Activated T-helper 1 cell treated with Interleukin-2 at 50 U/mL for 16 hours (primary cell): Measurements from ENCODE around the gene GOLGA6L25.
"Not testable (repeated sequence)": the region's sequence is repeated elsewhere in the genome, so short reads cannot be mapped to it uniquely, and the experiment has no call there.

Experiments
- DNase-seq: peaks from one replicate; pipeline ENCODE4 v3.0.0-alpha.2; 2020; ENCODE audit warnings: low read depth

The GOLGA6L25 gene, protein sequence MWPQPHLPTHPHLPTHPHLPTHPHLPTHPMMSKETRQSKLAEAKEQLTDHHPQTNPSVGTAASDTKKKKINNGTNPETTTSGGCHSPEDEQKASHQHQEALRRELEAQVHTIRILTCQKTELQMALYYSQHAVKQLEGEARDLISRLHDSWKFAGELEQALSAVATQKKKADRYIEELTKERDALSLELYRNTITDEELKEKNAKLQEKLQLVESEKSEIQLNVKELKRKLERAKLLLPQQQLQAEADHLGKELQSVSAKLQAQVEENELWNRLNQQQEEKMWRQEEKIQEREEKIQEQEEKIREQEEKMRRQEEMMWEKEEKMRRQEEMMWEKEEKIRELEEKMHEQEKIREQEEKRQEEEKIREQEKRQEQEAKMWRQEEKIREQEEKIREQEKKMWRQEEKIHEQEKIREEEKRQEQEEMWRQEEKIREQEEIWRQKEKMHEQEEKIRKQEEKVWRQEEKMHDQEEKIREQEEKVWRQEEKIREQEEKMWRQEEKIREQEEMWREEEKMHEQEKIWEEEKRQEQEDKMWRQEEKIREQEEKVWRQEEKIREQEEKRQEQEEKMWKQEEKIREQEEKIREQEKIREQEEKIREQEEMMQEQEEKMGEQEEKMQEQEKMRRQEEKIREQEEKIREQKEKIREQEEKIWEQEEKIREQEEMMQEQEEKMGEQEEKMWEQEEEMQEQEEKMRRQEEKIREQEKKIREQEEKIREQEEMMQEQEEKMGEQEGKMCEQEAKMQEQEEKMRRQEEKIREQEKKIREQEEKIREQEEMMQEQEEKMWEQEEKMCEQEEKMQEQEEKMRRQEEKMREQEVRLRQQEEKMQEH

DNA sequence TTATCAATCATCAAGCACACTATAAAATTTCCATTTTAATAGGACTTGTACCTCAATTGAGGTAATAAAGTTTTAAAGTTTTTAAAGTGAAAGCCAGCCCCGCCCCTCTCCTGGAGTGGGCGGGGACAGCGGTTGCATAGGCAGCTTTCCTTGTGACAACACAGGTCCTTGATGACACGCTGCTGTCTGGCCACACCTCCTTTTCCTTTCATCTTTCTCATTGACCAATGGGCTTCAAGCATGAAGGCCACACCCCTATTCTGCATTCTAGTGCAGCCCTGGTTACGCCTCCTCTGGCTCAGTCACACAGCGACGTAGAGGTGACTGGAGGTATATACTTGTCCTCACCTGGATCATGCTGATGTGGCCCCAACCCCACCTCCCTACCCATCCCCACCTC lies at the start of gene GOLGA6L25:
GOLGA6L25 (plus strand) TSS at position 301 of the 400 bp plus-strand sequence; CDS start at position 362, 61 bp downstream.
- DNase-seq = not testable (repeated sequence)

- DNase-seq = not testable (repeated sequence)
These were observed 45.0 kb upstream of the GOLGA6L25 start for GRCh38 chr15:28508217-28508889.

DNA sequence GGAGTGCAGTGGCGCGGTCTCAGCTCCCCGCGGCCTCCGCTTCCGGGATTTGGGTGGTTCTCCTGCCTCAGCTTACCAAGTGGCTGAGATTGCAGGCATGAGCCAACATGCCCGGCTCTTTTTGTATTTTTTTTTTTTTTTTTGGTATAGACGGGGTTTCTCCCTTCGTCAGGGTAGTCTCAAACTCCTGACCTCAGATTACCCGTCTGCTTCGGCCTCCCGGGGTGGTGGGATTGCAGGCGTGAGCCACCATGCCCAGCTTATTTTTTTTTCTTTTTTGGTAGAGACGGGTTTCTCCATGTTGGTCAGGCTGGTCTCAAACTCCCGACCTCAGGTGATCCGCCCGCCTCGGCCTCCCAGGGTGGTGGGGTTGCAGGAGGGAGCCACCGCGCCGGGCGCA lies 39.2 kb upstream of the GOLGA6L25 start:
- not testable (repeated sequence) for DNase-seq

DNA sequence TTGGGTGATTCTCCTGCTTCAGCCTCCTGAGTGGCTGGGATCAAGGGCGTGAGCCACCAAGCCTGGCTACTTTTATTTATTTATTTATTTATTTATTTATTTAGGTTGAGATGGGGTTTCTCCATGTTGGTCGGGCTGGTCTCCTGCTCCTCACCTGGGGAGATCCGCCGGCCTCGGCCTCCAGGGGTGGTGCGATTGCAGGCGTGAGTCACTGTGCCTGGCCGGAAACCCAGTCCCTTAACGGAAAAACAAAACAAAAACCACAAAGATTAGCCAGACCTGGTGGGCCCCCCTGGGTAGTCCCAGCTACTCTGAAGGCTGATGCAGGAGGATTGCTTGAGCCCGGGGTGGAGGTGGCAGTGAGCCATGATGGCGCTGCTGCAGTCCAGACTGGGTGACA lies 38.2 kb upstream of the GOLGA6L25 start:
- not testable (repeated sequence) for DNase-seq

GRCh38 chr15:28532954-28533353 lies 20.4 kb upstream of the GOLGA6L25 start, which contains the start of gene GOLGA8G:
TSS of gene GOLGA8G (minus strand) at chr15:28532971. CDS start at chr15:28532909, 62 bp downstream.
- not testable (repeated sequence) for DNase-seq

GRCh38 chr15:28573351-28573750 lies 20.0 kb downstream of the GOLGA6L25 start:
- DNase-seq = not testable (repeated sequence)

DNA sequence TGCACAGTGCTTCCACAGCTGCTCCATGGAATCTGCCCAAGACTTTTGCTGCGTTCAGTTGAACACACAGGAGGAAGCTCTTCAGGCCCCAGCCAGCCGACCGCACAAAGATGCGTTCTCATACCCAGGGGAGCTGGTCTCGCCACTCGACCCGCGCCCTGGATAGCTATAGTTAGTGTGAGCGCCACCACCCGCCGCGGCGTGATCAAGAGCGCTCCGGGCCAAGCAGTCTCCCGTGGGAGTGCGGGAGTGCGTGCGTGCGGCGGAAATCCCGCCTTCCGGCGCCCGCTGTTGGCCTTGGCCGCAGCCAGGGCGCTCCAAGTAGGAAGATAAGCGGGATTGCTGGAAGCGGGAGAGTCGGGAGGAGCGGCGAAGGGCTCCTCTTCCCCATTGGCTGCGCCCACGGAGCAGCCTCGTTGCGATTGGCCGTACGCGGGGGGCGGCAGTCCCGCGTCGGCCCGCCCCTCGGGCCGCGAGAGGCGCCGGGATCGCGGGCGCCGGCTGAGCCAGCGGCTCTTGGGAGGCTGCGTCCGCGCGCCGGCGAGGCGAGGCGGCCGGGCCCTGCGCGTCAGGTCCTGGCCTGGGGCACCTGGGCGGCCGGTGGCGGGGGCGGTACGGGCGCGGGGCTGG lies 35.7 kb downstream of the GOLGA6L25 start:
- DNase-seq = not testable (repeated sequence)

GRCh38 chr15:28589769-28590168 lies 36.4 kb downstream of the GOLGA6L25 start:
- not testable (repeated sequence) for DNase-seq

GRCh38 chr15:28592395-28592794 lies 39.0 kb downstream of the GOLGA6L25 start:
- not testable (repeated sequence) for DNase-seq

DNA sequence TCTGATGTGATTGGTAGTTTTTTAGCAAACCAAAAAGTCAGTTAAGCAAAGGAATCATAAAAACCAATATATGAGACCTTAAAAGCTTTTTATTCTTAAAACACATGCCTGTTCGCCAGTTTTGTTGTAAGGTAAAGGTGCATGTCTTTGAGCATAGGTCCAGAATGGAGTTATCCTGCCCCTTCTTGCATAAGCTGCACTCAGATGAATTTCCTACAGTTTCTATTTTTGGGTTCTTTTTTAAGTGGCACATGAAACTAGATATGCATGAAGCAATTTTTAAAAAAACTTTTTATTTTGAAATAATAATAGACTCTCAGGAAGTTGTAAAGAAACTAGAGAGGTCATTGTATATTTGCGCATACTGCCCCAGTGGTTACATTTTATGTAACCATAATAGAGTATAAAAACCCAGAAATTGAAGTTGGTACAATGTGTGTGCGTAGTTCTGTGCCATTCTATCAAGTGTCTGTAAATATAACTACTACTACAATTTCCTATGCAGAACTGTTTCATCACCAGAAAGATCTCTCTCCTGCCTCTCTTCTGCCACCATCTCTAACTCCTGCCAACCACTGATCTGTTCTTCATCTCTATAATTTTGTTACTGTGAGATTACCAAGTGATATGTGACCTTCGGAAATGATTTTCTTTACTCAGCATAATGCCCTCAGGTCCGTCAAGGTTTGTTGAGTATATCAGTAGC lies 40.2 kb downstream of the GOLGA6L25 start:
- not testable (repeated sequence) for DNase-seq

- not testable (repeated sequence) for DNase-seq
These were observed 44.1 kb downstream of the GOLGA6L25 start for GRCh38 chr15:28597471-28597870.

DNA sequence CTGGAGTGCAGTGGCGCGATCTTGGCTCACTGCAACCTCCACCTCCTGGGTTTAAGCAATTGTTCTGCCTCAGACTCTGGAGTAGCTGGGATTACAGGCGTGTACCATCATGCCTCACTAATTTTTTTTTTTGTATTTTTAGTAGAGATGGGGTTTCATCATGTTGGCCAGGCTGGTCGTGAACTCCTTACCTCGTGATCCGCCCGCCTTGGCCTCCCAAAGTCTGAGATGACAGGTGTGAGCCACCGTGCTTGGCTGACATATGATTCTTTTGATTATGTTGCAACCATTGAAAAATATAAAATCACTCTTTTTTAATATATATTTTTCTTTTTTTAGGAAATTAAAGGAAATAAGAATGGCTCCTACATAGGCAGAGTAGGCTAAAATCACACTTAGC lies 44.8 kb downstream of the GOLGA6L25 start:
- DNase-seq = not testable (repeated sequence)

- DNase-seq = not testable (repeated sequence)
These were observed 48.8 kb downstream of the GOLGA6L25 start for GRCh38 chr15:28602152-28602551.
